ENCODE data around the gene TOM1. TPM values are rescaled to one million over a fixed set of nuclear protein-coding genes. Genes with fewer than 3 reads are reported as not detected.
"Not testable (repeated sequence)": the region's sequence is repeated elsewhere in the genome, so short reads cannot be mapped to it uniquely, and the experiment has no call there.

Gene TOM1
- total RNA-seq, 2 donors from 2014 or later, result 62.4 to 63.2 TPM

DNA sequence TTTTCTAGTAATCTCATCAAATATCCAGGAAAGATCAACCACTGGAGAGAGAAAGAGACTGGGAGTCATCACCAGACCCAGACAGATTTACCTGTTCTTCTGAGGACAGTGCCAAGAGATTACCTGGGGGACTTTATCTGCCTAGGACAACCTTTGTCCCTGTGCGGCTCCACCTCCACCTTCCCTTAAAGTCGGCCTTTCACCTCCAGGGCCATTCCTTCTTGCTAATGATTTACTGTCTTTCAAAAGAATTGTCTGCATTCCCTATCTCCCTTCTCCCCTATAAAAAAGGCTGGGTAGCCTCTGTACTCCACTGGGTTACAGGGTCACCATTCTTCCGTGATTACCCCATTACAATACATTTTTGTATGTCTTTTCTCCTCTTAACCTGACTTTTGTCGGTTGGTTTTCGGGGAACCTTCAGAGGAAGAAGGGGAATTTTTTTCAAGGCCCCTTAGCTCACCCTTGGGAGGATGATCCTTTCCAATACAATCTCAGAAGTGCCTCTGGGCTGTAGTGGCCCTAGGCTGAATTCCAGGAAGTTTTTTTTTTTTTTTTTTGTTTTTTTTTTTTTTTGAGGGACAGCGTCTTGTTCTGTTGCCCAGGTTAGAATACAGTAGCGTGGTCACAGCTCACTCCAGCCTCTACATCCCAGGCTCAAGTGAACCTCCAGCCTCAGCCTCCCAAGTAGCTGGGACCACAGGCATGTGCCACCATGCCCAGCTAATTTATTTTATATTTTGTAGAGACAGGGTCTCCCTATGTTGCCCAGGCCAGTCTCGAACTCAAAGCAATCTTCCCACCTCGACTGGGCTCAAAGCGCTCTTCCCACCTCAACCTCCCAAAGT, 79.7 kb downstream of the TOM1 start:
- ATAC-seq (peak; percentile 69), DNase-seq (peak; percentile 60 to 79)
- intact Hi-C loops (cut with DNase I, micrococcal nuclease), result no loop called here

- DNase-seq (peak; percentile 37 to 58), ATAC-seq (peak; percentile 31)
- intact Hi-C loops (cut with DNase I, micrococcal nuclease), result no loop called here
Observed at GRCh38 chr22:35380013-35380412, 80.3 kb downstream of the TOM1 start.

DNA sequence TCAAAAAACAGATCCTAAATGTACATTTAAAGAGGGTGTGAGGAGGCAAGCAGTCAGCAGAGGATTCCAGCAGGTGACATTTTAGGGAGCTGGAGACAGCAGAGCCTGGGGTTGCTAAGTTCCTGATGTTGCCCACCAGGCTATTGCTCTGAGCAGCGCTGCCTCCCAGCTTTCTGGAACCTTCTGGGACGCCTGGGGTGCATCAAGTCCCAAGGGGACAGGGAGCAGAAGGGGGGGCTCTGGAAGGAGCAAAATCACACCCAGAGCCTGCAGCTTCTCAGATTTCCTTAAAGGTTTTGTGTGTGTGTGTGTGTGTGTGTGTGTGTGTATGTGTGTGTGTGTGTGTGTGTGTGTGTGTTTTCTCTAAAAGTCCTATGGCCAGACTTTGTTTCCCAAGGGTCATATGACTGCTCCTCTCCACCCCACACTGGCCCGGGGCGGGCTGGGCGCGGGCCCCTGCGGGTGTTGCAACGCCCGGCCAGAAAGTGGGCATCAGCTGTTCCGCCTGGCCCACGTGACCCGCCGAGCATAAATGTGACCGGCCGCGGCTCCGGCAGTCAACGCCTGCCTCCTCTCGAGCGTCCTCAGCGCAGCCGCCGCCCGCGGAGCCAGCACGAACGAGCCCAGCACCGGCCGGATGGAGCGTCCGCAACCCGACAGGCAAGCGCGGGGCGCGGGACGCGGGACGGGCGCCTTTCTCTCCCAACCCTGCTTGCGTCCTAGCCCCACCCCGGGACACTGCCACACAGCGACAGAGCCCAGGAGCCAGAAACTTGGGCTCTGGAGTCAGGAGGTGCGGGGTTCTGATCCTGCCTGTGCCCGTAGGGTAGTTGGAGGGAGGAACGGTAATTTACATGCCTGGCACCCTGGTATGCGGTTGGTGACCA, 81.1 kb downstream of the TOM1 start, which contains the start of gene HMOX1:
TSS of gene HMOX1 (plus strand) at position 560 of the 887 bp plus-strand sequence. CDS start at position 638, 78 bp downstream.
- intact Hi-C loops (cut with DNase I, micrococcal nuclease), result no loop called here
- DNase-seq (peak; percentile 94), ATAC-seq (peak; percentile 74)

- no peak for ATAC-seq
- intact Hi-C loops (cut with DNase I, micrococcal nuclease), result no loop called here
- no peak for DNase-seq
Observed at GRCh38 chr22:35381424-35382009, 81.8 kb downstream of the TOM1 start.

DNA sequence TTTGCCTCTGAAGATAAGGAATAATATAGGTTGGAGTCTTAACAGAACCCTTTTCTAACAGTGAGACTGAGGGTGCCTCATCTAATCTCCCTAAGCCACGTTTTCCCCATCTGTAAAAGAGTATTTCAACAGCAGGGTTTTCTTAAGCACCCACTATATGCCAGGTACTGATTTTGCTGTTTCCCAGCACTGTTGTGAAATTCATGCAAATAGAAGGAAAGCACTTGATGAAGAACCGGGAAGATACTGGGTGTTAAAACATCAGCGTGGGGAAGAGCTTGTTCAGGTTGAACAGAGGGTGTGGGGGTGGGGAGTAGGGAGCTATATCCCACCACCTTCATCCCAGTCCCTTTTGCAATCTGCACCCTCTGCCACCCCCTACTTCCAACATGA, 84.0 kb downstream of the TOM1 start:
- no peak for DNase-seq
- ATAC-seq, result no peak
- intact Hi-C loops (cut with DNase I, micrococcal nuclease), result no loop called here

DNA sequence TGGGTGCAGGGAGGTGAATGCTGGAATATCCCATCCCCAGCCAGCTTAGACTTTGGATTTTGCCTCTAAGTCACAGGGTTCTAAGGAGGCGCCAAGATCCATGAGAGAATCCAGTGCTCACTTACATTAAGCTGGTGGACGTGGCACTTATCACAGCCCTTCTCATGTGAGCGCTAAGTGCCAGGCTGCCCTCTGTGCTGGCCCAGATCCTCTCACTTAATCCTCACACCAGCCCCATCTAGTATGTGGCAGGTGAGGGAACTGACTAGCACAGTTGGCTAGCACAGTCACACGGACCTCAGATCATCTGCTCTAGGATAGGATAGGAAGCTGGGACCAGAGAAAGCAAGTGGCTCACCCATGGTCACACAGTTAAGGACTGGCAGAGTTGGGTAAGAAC, 84.8 kb downstream of the TOM1 start:
- intact Hi-C loops (cut with DNase I, micrococcal nuclease), result no loop called here
- no peak for DNase-seq

DNA sequence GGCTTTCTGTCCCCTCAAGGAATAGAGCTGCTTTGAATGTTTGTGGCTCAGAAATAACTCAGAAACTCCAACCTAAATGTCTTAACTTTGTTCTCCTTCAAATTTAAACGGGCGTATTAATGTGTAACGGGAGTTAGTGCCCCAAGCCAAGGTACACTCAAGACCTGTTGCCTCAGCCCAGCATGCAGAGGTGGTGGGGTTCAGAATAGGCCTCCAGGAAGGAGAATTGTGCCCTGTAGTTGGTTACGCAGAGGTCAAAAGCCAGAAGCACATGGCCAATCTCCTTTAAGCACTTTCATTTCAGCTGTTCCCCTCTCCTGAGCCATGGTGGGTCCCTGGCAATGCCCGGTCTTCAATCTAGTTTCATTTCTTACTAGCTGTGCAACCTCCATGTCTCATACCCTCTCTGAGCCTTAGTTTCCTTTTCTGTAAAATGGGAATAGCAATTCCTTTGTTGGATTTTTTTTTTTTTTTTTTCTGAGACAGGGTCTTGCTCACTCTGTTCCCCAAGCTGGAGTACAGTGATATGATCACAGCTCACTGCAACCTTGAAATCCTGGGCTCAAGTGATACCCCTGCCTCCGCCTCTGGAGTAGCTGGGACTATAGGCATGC, 85.4 kb downstream of the TOM1 start:
- ATAC-seq, result no peak

More for the DNA sequence above, 84.8 kb downstream of the TOM1 start:
- ATAC-seq, result no peak

DNA sequence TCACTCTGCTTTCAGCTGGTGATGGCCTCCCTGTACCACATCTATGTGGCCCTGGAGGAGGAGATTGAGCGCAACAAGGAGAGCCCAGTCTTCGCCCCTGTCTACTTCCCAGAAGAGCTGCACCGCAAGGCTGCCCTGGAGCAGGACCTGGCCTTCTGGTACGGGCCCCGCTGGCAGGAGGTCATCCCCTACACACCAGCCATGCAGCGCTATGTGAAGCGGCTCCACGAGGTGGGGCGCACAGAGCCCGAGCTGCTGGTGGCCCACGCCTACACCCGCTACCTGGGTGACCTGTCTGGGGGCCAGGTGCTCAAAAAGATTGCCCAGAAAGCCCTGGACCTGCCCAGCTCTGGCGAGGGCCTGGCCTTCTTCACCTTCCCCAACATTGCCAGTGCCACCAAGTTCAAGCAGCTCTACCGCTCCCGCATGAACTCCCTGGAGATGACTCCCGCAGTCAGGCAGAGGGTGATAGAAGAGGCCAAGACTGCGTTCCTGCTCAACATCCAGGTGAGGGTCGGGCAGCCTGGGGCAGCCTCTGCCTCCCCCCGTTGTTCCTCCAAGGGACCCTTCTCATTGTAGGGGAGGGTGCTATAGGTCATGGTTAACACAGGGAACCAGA, 87.1 kb downstream of the TOM1 start:
- no peak for DNase-seq
- intact Hi-C loops (cut with DNase I, micrococcal nuclease), result no loop called here
- ATAC-seq, result no peak

More for the DNA sequence above, 85.4 kb downstream of the TOM1 start:
- intact Hi-C loops (cut with DNase I, micrococcal nuclease), result no loop called here
- DNase-seq, result no peak

DNA sequence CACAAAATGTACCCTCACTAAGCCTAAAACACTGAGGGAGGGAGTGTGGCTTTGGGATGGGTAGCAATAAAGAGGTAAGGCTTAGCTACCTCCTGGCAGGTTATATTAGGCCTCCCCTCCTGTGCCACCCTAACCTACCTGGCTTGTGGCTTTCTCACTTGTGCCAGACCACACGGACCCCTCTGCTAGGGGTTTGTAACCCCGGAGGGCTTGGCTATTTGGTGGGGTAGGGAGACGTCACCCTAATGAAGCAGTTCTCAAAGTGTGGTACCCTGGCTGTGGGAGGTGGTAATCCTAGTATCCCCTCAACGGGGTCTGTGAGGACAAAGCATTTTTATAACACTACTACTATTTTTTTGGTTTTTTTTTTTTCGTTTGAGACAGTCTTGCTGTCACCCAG, 91.2 kb downstream of the TOM1 start:
- DNase-seq (no peak), ATAC-seq (no peak)
- intact Hi-C loops (cut with DNase I, micrococcal nuclease), result no loop called here

DNA sequence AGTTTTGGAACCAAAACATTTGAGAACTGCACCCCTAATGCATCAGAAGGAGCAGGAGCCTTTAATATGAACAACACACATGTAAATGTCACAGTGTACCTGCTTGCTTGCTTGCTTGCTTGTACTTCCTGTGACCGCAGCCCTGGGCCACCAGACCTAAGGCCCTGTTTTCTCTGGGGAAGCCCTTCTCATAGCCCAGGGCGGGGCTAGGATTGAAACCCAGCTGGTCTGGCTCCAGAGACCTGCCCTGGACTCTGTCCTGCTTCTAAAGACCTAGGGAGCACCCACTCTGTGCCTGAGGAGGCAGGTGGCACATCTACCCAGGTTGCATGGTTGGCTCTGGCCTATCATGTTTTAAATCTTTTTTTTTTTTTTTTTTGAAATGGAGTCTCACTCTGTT, 92.7 kb downstream of the TOM1 start:
- intact Hi-C loops (cut with DNase I, micrococcal nuclease), result no loop called here
- ATAC-seq (peak; percentile 89), DNase-seq (peak; percentile 47 to 59)

DNA sequence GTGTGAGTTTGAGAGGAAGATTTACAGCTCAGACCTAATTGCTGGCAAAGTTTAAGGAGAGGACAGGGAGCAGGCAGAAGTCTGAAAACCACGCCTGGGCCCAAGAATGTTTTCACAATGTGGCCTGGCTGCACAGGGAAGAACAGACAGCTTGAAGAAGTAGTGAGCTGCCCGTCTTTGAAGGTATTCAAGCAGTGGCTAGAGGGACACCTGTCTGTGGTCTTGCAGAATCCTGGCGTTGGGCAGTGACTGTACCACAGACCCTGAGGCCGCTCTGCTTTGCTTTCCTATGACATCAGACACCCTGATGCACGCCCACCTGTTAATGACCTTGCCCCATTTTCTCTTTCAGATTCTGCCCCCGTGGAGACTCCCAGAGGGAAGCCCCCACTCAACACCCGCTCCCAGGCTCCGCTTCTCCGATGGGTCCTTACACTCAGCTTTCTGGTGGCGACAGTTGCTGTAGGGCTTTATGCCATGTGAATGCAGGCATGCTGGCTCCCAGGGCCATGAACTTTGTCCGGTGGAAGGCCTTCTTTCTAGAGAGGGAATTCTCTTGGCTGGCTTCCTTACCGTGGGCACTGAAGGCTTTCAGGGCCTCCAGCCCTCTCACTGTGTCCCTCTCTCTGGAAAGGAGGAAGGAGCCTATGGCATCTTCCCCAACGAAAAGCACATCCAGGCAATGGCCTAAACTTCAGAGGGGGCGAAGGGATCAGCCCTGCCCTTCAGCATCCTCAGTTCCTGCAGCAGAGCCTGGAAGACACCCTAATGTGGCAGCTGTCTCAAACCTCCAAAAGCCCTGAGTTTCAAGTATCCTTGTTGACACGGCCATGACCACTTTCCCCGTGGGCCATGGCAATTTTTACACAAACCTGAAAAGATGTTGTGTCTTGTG, 93.7 kb downstream of the TOM1 start:
- ATAC-seq (peak; percentile 30), DNase-seq (no peak)
- intact Hi-C loops (cut with DNase I, micrococcal nuclease), result no loop called here

DNA sequence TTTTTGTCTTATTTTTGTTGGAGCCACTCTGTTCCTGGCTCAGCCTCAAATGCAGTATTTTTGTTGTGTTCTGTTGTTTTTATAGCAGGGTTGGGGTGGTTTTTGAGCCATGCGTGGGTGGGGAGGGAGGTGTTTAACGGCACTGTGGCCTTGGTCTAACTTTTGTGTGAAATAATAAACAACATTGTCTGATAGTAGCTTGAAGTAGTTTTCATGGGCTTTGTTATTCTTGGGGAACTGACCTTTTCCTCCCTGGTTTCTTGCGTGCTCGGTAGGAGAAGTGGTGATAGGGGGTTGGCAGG, 94.3 kb downstream of the TOM1 start:
- ATAC-seq, result no peak
- no peak for DNase-seq
- intact Hi-C loops (cut with DNase I, micrococcal nuclease), result no loop called here

DNA sequence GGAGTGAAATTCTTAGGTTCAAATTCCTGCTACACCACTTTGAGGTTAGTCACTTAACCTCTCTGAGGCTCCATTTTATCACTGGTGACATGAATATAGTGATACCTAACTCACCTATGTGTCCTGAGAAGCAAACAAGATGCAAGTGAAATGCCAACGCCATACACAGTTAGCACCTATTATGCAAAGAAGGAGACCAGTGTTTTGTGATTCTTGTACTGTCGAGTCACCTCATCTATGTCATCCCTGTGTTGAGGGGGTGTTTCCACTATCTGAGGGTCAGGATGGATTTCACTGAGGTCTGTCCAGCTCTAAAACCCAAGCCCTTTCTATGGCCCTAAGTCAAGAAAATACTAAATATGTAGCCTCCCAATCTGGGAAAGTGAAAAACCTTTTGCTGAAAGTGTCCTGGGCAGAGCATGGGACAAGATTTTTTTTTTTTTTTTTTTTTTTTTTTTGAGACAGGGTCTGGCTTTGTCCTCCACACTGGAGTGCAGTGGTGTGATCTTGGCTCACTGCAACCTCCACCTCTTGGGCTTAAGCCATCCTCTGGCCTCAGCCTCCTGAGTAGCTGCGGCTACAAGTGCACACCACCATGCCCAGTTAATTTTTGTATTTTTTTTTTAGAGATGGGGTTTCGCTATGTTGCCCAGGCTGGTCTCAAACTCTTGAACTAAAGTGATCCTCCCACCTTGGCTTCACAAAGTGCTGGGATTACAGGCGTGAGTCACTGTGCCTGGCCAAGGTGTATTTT, 95.3 kb downstream of the TOM1 start:
- DNase-seq (no peak), ATAC-seq (no peak)
- intact Hi-C loops (cut with DNase I, micrococcal nuclease), result no loop called here

GRCh38 chr22:35396622-35397021, 96.9 kb downstream of the TOM1 start:
- ATAC-seq; intact Hi-C loops (cut with DNase I, micrococcal nuclease); DNase-seq: not testable (repeated sequence)

GRCh38 chr22:35397095-35397904, 97.6 kb downstream of the TOM1 start:
- intact Hi-C loops (cut with DNase I, micrococcal nuclease), result no loop called here
- no peak for DNase-seq
- ATAC-seq, result peak; percentile 9

Data from left colon (tissue), 2 donors.